ENCODE measurements around the gene SPSB4. TPM values are rescaled to one million over a fixed set of nuclear protein-coding genes. Genes with fewer than 3 reads are reported as not detected.
A peak's percentile ranks its signal among the peaks of the same experiment; 100 is the strongest.

Gene SPSB4
- total RNA-seq (ENCODE audit: unreplicated experiment), result 1.2 TPM
- long read RNA-seq, partial matches to known transcripts, result 0 of 1 reads
- long read RNA-seq, other reads (novel, unspliced or antisense), result 0 of 1 reads

GRCh38 chr3:141050576-141051442 lies at the start of gene SPSB4:
TSS of gene SPSB4 (plus strand) at chr3:141051347. CDS start at chr3:141066105, 14,758 bp downstream.
- H3K27me3 Mint-ChIP-seq (ENCODE audit: unreplicated experiment), result peaks cover 16% of the 10 kb centered on the region
- TF ChIP-seq CTCF (IDR thresholded peaks at IDR 0.05; ENCODE audit: unreplicated experiment), result peak; percentile 25
- H3K27ac Mint-ChIP-seq (ENCODE audit: unreplicated experiment), result peak within 1 kb of the TSS; percentile 46
- H3K36me3 Mint-ChIP-seq (ENCODE audit: low read depth, unreplicated experiment), result no peaks in the 10 kb centered on the region
- H3K4me3 Mint-ChIP-seq (ENCODE audit: unreplicated experiment), result peak within 1 kb of the TSS; percentile 83
- H3K4me1 Mint-ChIP-seq (ENCODE audit: unreplicated experiment), result peaks cover 7% of the 10 kb centered on the region
- no peaks in the 10 kb centered on the region for H3K9me3 Mint-ChIP-seq (ENCODE audit: unreplicated experiment)
- DNase-seq (ENCODE audit: low spot score), result peak; percentile 72

DNA sequence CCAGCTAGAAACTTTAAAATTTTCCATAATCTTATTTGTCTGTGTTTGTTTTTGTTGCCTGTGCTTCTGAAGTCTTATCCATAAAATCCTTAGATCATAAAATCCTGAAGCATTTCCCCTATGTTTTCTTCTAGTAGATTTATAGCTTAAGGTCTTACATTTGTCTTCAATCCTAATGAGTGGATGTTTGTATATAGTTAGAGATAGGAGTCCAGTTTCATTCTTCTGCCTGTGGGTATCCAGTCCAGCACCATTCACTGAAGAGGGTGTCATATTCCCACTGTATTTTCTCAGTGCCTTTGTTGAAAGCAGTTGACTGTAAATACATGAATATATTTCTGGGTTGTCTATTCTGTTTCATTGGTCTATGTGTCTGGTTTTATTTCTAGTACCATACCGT lies 44.8 kb upstream of the SPSB4 start:
- H3K4me3 Mint-ChIP-seq (ENCODE audit: unreplicated experiment), result no peak overlapping the region
- no peak for DNase-seq (ENCODE audit: low spot score)
- H3K4me1 Mint-ChIP-seq (ENCODE audit: unreplicated experiment), result peaks cover 6% of the 10 kb centered on the region
- no peaks in the 10 kb centered on the region for H3K9me3 Mint-ChIP-seq (ENCODE audit: unreplicated experiment)
- H3K27ac Mint-ChIP-seq (ENCODE audit: unreplicated experiment), result no peak overlapping the region
- no peaks in the 10 kb centered on the region for H3K36me3 Mint-ChIP-seq (ENCODE audit: low read depth, unreplicated experiment)
- H3K27me3 Mint-ChIP-seq (ENCODE audit: unreplicated experiment), result no peaks in the 10 kb centered on the region
- TF ChIP-seq CTCF (IDR thresholded peaks at IDR 0.05; ENCODE audit: unreplicated experiment), result no peak

GRCh38 chr3:141009496-141009895 lies 41.7 kb upstream of the SPSB4 start:
- H3K36me3 Mint-ChIP-seq (ENCODE audit: low read depth, unreplicated experiment), result no peaks in the 10 kb centered on the region
- H3K4me1 Mint-ChIP-seq (ENCODE audit: unreplicated experiment), result peaks cover 12% of the 10 kb centered on the region
- no peak overlapping the region for H3K27ac Mint-ChIP-seq (ENCODE audit: unreplicated experiment)
- no peak overlapping the region for H3K4me3 Mint-ChIP-seq (ENCODE audit: unreplicated experiment)
- no peaks in the 10 kb centered on the region for H3K9me3 Mint-ChIP-seq (ENCODE audit: unreplicated experiment)
- no peak for TF ChIP-seq CTCF (IDR thresholded peaks at IDR 0.05; ENCODE audit: unreplicated experiment)
- no peak for DNase-seq (ENCODE audit: low spot score)
- no peaks in the 10 kb centered on the region for H3K27me3 Mint-ChIP-seq (ENCODE audit: unreplicated experiment)

- no peak overlapping the region for H3K27ac Mint-ChIP-seq (ENCODE audit: unreplicated experiment)
- no peak overlapping the region for H3K4me3 Mint-ChIP-seq (ENCODE audit: unreplicated experiment)
- peak; percentile 93 for DNase-seq (ENCODE audit: low spot score)
- H3K36me3 Mint-ChIP-seq (ENCODE audit: low read depth, unreplicated experiment), result no peaks in the 10 kb centered on the region
- peak; percentile 76 for TF ChIP-seq CTCF (IDR thresholded peaks at IDR 0.05; ENCODE audit: unreplicated experiment)
- H3K9me3 Mint-ChIP-seq (ENCODE audit: unreplicated experiment), result no peaks in the 10 kb centered on the region
- peaks cover 12% of the 10 kb centered on the region for H3K4me1 Mint-ChIP-seq (ENCODE audit: unreplicated experiment)
- H3K27me3 Mint-ChIP-seq (ENCODE audit: unreplicated experiment), result no peaks in the 10 kb centered on the region
Observed at GRCh38 chr3:141011232-141011996, 39.7 kb upstream of the SPSB4 start.

DNA sequence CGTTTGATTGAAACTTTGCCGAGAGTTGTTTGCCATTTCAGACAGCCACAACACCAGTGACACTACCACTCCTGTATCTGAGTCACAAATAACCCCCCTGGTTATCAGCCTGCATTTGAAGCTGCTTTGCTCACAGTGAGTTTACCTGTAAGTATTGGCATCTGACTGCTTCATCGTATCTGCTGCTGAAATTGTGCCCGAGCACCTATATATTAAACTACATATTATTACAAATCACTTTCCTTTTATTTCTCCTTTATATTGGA lies 39.2 kb upstream of the SPSB4 start:
- Mint-ChIP-seq H3K27ac (ENCODE audit: unreplicated experiment) (no peak overlapping the region), H3K9me3 (ENCODE audit: unreplicated experiment) (no peaks in the 10 kb centered on the region), H3K27me3 (ENCODE audit: unreplicated experiment) (no peaks in the 10 kb centered on the region), H3K4me3 (ENCODE audit: unreplicated experiment) (no peak overlapping the region), H3K36me3 (ENCODE audit: low read depth, unreplicated experiment) (no peaks in the 10 kb centered on the region), H3K4me1 (ENCODE audit: unreplicated experiment) (peaks cover 12% of the 10 kb centered on the region)
- no peak for TF ChIP-seq CTCF (IDR thresholded peaks at IDR 0.05; ENCODE audit: unreplicated experiment)
- no peak for DNase-seq (ENCODE audit: low spot score)

Data from endothelial cell (in vitro differentiated cells).